HG03442 (cell line): ENCODE results near the gene RAC2.

Experiments used
- ATAC-seq: cut with Tn5 transposase; IDR thresholded peaks from one replicate; pipeline ENCODE4 v1.9.1; 2021; ENCODE audit warnings: mild to moderate bottlenecking, moderate library complexity; ENCODE audit not compliant: unreplicated experiment

Gene RAC2

GRCh38 chr22:37244114-37244921 lies at the start of gene RAC2:
TSS of gene RAC2 (minus strand) at chr22:37244269. CDS start at chr22:37244148, 121 bp downstream.
- ATAC-seq = no peak

DNA sequence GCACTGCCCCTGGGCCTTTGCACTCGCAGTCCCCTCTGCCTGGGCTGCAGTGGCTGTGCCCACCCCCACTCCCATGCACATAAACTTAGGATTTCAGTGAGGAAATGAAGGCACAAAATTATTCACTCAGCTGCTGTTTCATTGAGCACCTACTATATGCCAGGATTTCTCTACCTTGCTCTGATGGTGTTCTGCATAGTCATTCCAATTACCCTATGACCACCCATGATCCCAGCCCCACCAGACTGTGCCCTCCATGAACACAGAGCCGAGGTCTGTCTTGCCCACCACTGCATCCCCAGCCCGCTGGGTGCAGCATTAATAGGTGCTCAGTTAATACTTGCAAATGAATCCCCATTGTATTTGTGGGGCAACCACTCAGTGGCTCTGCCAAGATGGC lies 49.1 kb upstream of the RAC2 start:
- ATAC-seq = no peak

DNA sequence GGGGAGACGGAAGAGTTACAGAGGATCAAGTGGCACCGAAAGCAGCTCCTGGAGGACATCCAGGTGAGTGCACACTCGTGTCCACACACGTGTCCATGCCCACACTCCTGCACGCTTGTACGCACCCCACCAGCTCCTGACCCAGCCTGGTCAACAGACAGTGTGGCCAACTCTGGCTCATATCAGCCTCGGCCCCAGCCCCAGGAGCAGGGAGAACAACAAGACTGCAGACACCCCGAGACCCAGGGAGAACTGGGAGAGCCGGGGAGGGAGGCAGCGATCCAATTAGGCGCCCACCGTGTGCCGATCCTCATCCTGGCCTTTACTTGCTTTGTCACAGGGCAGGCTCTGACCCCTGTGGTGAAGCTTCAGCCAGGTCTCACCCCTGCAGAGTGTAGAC lies 48.6 kb upstream of the RAC2 start:
- no peak for ATAC-seq

- no peak for ATAC-seq
These were observed 47.7 kb upstream of the RAC2 start for GRCh38 chr22:37291559-37292298.

DNA sequence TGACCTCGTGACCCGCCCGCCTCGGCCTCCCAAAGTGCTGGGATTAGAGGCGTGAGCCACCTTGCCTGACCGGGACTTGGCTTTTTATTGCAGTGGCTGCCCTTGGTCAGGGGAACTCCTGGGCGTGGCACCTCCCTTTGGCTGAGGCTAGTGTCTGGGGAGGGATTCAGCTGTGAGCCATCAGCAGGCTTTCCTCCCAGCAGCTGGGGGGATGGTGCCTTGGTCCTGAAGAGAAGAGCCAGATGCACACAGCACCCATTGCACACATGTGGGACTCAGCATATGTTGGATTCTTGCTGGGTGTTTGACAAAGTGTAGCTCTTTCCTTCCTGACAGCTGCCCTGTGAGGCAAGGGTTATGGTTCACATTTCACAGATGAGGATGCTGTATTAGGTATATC lies 46.7 kb upstream of the RAC2 start:
- no peak for ATAC-seq

DNA sequence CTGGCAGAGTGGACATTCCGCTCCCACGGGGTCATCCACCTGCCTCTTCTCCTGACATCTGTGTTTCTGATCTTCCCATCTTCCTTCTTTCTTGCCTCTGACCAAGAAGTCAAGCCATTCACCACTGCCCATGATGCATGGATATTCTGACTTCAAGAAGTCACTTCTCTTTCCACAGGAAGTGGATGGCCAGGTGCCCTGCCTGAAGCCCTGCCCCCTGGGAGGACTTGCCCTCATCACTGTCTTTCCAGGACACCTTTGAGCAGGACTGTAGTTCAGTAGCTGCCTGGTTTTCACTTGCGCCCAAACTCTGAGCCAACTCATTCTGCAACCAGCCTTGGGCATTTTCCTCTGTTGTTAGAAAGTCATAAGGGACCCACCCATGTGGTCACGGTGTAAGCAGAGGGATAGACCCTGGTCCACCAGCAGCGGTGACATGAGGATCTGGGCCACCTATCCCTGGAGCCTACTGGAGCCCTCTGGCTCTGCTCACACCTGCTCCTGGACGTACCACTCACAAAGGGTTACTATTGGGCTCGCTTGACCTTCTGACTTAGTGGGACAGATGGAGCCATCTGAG lies 45.2 kb upstream of the RAC2 start:
- no peak for ATAC-seq

GRCh38 chr22:37288521-37288920 lies 44.5 kb upstream of the RAC2 start:
- no peak for ATAC-seq

- ATAC-seq = no peak
These were observed 43.5 kb upstream of the RAC2 start for GRCh38 chr22:37287550-37287951.

DNA sequence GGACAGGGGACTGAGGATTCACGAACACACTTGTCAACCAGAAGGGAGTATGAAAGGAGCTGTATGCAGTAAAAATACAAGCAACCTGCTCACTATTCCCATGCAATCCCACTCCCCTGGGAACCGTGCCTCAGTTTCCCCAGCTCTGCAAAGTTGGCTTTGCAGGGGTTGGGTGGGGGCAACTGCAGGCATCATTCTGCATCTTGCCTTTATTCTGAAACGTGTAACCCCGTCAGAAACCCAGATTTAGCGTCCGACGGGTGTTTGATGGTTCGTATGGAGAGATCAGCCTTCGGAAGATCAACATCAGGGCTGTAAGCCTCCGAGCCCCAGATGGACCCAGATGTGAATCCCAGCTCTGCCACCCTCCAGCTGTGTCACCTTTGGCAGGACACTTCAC lies 41.9 kb upstream of the RAC2 start:
- no peak for ATAC-seq

DNA sequence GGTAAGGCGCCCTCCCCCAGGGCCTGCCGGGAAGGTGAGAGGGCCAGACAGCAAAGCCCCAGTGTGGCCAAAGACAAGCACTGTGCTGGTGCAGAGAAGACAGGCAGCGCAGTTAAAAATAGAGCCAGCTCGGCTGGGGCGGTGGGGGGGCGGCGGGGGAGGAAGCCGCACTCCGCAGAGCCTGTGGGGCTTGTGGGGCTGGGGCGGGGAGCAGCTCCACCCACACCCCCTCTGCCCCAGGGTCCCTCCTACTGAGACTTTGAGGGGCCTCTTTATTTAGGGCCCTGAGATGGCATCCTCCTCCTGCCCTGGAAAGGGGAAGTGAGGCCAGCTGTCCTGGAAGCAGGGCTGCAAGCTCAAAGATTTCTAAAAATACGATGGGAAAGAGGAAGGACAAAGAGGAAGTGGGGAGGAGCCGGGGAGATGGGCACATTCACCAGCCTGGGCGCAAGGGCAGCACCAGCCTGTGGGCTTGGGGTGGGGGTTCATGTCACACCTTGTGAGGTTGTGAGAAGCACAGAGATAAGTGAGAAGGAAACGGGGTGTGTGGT lies 40.8 kb upstream of the RAC2 start:
- no peak for ATAC-seq

- ATAC-seq = no peak
These were observed 40.2 kb upstream of the RAC2 start for GRCh38 chr22:37284126-37284804.

DNA sequence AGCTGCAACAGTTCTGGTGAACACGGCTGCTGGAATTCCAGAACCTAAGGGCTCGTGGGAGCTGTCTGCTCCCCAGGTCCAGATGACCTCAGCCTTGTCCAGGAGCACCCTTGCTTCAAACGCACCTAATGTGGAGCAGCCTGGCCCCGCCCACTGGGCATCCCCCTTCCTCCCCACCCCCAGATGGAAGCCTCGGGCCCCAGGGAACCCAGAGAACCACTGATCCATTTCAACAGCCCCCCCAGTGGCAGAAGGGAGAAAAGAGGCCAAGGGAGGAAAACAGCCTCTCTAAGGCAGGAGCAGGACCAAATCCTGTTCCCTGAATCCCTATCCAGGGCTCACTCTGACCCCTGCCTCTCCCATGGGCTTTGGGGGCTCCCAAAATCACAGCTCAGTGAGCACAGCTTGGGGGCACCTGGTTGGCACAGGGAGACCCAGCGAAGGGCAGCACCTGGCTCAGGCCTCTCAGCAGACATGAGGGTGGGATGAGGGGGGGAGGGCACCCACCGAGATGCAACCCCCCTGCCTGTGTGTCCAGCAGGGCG lies 39.4 kb upstream of the RAC2 start:
- ATAC-seq = no peak

DNA sequence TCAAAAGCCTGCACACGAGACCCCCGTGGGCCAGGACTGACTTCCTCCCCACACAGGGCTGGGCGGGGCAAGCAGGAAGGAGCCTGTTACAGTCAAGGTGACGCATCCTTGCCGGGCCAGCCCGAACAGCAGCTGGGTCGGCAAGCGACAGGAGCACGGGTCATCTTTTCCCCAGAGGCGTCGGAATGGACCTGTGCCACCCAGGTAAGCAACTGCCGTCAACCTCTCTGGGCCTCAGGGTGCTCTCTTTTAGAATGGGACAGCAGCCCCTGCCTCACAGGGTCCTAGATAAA lies 38.3 kb upstream of the RAC2 start, which contains the start of gene CYTH4:
Gene CYTH4 (plus strand): TSS at position 124 of the 293 bp plus-strand sequence. CDS start 62 bp downstream, at position 186.
- ATAC-seq = no peak

- ATAC-seq = no peak
These were observed 37.7 kb upstream of the RAC2 start for GRCh38 chr22:37281646-37282384.

DNA sequence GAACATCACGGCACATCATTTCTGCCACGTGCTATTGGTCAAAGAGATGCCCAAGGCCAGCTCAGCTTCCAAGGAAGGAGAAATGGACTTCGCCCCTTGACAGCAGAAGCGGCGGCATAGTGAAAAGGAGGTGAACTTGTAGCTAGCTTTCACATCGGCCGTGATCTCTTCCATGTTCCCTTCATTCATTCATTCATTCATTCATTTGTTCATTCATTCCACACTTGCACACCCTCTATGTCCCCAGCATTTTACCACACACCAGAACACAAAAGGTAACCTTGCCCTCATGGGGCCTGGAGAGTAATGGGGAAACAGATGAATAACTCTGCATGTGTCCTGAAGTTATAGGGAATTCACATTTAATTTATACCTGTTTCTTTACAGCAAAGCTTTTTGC lies 37.1 kb upstream of the RAC2 start:
- ATAC-seq = no peak

DNA sequence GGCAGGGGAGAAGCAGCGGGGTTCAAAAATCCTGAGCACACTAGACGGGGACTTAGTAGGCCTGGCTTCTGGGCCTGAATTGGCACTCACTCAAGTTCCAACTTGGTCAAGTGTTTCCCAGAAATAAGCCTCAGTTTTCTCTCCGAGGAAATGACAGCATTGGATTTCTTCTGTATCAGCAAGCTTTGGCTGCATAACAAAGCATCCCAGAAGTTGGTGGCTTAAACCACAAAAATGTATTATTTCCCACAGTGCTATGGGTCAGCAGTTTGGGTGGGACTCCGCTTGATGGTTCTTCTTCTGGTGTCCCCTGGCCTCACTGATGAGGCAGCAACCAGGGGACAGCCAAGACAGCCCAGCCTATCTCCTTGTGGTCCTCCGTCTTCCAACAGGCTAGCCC lies 36.6 kb upstream of the RAC2 start:
- no peak for ATAC-seq

- no peak for ATAC-seq
These were observed 35.5 kb upstream of the RAC2 start for GRCh38 chr22:37279331-37280181.

DNA sequence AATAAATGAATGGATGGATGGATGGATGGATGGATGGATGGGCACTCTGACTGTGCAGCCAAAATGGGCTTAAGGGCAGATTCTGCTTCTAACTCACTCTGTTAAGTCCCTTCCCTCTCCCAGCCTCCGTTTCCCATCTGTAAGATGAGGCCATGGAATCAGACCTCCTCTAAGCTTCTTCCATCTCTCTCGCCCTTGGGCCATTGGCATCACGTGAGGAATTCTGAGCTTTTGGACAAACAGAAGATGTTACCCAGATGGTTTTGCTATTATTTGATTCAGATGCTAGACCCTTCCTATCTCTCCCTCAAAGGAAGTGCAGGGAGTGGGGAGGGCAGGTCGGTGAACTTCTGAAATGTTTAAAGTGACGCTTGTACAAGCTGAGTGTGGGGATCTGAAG lies 34.2 kb upstream of the RAC2 start:
- ATAC-seq = no peak

DNA sequence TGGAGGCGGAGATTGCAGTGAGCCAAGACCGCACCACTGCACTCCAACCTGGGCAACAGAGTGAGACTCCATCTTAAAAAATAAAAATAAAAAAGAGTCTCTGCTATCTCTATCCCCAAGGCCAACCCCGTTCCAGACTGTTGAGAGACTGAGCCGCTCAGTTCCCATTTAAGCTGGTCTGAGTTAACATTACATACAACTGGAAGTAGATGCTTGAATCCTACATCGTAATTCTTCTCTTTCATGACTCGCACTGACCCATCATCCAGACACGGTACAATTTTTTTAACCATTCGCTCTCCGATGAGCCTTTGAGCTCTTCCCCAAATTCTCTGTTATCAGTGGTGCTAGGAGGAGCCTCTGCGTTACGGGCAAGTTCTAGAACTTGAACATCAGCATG lies 33.3 kb upstream of the RAC2 start:
- ATAC-seq = no peak
